Measurements from ENCODE around the gene IQCH.

DNA sequence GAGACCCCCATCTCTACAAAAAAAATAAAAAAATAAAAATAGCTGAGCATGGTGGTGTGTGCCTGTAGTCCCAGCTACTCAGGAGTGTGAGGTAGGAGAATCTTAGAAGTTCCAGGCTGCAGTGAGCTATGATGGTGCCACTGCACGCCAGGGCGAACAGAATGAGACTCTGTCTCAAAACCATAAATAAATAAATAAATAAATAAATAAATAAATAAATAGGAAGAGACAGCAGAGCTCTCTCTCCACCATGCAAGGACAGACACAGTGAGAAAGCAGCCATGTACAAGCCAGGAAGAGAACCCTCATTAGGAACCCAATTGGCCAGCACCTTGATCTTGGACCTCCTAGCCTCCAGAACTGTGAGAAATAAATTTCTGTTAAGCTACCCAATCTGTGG is 261.0 kb downstream of the IQCH start:
- TF ChIP-seq, protein P1, sequence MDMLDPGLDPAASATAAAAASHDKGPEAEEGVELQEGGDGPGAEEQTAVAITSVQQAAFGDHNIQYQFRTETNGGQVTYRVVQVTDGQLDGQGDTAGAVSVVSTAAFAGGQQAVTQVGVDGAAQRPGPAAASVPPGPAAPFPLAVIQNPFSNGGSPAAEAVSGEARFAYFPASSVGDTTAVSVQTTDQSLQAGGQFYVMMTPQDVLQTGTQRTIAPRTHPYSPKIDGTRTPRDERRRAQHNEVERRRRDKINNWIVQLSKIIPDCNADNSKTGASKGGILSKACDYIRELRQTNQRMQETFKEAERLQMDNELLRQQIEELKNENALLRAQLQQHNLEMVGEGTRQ (IDR thresholded peaks at IDR 0.05) = no peak
- TF ChIP-seq NFE2L2 (conservative IDR thresholded peaks at IDR 0.05; ENCODE audit: low read length) (no peak), POLR2A (IDR thresholded peaks at IDR 0.05; ENCODE audit: low read length) (no peak), CHD4 (IDR thresholded peaks at IDR 0.05; ENCODE audit: borderline replicate concordance) (no peak), ZNF302 (CRISPR knock-in tag; IDR thresholded peaks at IDR 0.05) (no peak), CHD2 (IDR thresholded peaks at IDR 0.05; ENCODE audit: low read length, partially characterized antibody) (no peak), EP300 (IDR thresholded peaks at IDR 0.05) (no peak)
- TF ChIP-seq, protein P2, sequence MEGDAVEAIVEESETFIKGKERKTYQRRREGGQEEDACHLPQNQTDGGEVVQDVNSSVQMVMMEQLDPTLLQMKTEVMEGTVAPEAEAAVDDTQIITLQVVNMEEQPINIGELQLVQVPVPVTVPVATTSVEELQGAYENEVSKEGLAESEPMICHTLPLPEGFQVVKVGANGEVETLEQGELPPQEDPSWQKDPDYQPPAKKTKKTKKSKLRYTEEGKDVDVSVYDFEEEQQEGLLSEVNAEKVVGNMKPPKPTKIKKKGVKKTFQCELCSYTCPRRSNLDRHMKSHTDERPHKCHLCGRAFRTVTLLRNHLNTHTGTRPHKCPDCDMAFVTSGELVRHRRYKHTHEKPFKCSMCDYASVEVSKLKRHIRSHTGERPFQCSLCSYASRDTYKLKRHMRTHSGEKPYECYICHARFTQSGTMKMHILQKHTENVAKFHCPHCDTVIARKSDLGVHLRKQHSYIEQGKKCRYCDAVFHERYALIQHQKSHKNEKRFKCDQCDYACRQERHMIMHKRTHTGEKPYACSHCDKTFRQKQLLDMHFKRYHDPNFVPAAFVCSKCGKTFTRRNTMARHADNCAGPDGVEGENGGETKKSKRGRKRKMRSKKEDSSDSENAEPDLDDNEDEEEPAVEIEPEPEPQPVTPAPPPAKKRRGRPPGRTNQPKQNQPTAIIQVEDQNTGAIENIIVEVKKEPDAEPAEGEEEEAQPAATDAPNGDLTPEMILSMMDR (IDR thresholded peaks at IDR 0.05) = no peak
- TF ChIP-seq, protein P3, sequence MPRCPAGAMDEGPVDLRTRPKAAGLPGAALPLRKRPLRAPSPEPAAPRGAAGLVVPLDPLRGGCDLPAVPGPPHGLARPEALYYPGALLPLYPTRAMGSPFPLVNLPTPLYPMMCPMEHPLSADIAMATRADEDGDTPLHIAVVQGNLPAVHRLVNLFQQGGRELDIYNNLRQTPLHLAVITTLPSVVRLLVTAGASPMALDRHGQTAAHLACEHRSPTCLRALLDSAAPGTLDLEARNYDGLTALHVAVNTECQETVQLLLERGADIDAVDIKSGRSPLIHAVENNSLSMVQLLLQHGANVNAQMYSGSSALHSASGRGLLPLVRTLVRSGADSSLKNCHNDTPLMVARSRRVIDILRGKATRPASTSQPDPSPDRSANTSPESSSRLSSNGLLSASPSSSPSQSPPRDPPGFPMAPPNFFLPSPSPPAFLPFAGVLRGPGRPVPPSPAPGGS (IDR thresholded peaks at IDR 0.05) = no peak
- TF ChIP-seq, protein P4, sequence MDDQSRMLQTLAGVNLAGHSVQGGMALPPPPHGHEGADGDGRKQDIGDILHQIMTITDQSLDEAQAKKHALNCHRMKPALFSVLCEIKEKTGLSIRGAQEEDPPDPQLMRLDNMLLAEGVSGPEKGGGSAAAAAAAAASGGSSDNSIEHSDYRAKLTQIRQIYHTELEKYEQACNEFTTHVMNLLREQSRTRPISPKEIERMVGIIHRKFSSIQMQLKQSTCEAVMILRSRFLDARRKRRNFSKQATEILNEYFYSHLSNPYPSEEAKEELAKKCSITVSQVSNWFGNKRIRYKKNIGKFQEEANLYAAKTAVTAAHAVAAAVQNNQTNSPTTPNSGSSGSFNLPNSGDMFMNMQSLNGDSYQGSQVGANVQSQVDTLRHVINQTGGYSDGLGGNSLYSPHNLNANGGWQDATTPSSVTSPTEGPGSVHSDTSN (IDR thresholded peaks at IDR 0.05) = no peak

Measured in A549 (cell line).